HFF-Myc (cell line): ENCODE measurements around the gene PLIN3.
A peak's percentile ranks its signal among the peaks of the same experiment; 100 is the strongest.
"Not testable (repeated sequence)": the region's sequence is repeated elsewhere in the genome, so short reads cannot be mapped to it uniquely, and the experiment has no call there.

Experiments used
- DNase-seq: peaks from one replicate; pipeline ENCODE4 v3.0.0-alpha.2; 2011; ENCODE audit warnings: low read depth; ENCODE audit errors: extremely low read depth
- H3K4me3 ChIP-seq: replicated peaks from 2 replicates; pipeline ENCODE4 v1.5.1; 2011; ENCODE audit warnings: low read depth, mild to moderate bottlenecking, control low read depth, low read length
- CTCF ChIP-seq: IDR thresholded peaks from 2 replicates; pipeline ENCODE4 v1.5.1; 2012; ENCODE audit warnings: mild to moderate bottlenecking, low read depth, low read length, control low read depth; ENCODE audit errors: missing control alignments

The PLIN3 gene

GRCh38 chr19:4802711-4803110, 64.8 kb downstream of the PLIN3 start:
- no peak overlapping the region for H3K4me3 ChIP-seq
- no peak for TF ChIP-seq CTCF
- no peak for DNase-seq

DNA sequence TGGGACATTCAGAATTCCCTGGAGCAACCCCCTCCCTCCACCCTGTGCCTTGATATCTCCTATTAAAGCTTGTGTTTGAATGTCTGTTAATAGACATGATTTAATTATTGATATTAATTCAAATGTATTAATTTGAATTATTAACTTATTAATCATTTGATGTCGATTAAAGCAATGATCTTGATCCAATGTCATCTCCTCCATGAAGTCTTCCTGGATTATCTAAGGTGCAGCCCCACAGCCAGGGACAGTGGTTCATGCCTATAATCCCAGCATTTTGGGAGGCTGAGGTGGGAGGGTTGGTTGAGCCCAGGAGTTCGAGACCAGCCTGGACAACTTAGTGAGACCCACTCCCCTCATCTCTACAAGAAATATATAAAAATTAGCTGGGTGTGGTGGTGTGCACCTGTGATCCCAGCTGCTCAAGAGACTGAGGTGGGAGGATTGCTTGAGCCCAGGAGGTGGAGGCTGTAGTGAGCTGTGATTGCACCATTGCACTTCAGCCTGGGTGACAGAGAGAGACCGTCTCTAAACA, 66.3 kb downstream of the PLIN3 start:
- DNase-seq, result no peak
- no peak for TF ChIP-seq CTCF
- H3K4me3 ChIP-seq, result no peak overlapping the region

- H3K4me3 ChIP-seq, result no peak overlapping the region
- DNase-seq, result no peak
- no peak for TF ChIP-seq CTCF
Measured at GRCh38 chr19:4800591-4801081, 66.8 kb downstream of the PLIN3 start.

- DNase-seq, result no peak
- H3K4me3 ChIP-seq, result peak overlapping the region; percentile 78
- TF ChIP-seq CTCF, result no peak
Measured at GRCh38 chr19:4795400-4795799, 72.1 kb downstream of the PLIN3 start.

GRCh38 chr19:4794971-4795370, 72.5 kb downstream of the PLIN3 start:
- peak overlapping the region; percentile 78 for H3K4me3 ChIP-seq
- TF ChIP-seq CTCF, result no peak
- no peak for DNase-seq

DNA sequence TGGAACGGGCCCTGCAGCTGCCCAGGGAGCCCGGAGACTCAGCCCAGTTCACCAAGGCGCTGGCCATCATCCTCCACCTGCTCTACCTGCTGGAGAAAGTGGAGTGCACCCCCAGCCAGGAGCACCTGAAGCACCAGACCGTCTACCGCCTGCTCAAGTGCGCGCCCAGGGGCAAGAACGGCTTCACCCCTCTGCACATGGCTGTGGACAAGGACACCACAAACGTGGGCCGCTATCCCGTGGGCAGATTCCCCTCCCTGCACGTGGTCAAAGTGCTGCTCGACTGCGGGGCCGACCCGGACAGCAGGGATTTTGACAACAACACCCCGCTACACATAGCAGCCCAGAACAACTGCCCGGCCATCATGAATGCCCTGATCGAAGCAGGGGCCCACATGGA, 74.2 kb downstream of the PLIN3 start:
- peak overlapping the region; percentile 78 for H3K4me3 ChIP-seq
- not testable (repeated sequence) for DNase-seq

- H3K4me3 ChIP-seq, result peak overlapping the region; percentile 78
- DNase-seq, result not testable (repeated sequence)
Measured at GRCh38 chr19:4792866-4793195, 74.6 kb downstream of the PLIN3 start.

DNA sequence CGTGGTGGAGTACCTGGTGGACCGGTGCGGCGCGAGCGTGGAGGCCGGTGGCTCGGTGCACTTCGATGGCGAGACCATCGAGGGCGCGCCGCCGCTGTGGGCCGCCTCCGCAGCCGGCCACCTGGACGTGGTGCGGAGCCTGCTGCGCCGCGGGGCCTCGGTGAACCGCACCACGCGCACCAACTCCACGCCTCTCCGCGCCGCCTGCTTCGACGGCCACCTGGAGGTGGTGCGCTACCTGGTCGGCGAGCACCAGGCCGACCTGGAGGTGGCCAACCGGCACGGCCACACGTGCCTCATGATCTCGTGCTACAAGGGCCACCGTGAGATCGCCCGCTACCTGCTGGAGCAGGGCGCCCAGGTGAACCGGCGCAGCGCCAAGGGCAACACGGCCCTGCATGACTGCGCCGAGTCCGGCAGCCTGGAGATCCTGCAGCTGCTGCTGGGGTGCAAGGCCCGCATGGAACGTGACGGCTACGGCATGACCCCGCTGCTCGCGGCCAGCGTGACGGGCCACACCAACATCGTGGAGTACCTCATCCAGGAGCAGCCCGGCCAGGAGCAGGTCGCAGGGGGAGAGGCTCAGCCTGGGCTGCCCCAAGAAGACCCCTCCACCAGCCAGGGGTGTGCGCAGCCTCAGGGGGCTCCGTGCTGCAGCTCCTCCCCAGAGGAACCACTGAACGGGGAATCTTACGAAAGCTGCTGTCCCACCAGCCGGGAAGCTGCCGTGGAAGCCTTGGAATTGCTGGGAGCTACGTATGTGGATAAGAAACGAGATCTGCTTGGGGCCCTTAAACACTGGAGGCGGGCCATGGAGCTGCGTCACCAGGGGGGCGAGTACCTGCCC, 75.2 kb downstream of the PLIN3 start:
- H3K4me3 ChIP-seq, result peak overlapping the region; percentile 78
- not testable (repeated sequence) for DNase-seq
